Progenitor cell of endocrine pancreas (in vitro differentiated cells): ENCODE data around the gene LORICRIN. TPM values are rescaled to one million over a fixed set of nuclear protein-coding genes. Genes with fewer than 3 reads are reported as not detected.

Source experiments
- DNase-seq: peaks from one replicate; pipeline ENCODE4 v3.0.0; 2021; ENCODE audit warnings: low spot score; ENCODE audit not compliant: unreplicated experiment
- H3K27ac Mint-ChIP-seq: 2 replicates; pipeline ENCODE4 v1.8.0; 2021; ENCODE audit warnings: mild to moderate bottlenecking, moderate library complexity, mixed read lengths
- H3K27me3 Mint-ChIP-seq: 2 replicates; pipeline ENCODE4 v1.8.0; 2021; ENCODE audit warnings: mixed read lengths
- H3K36me3 Mint-ChIP-seq: 2 replicates; pipeline ENCODE4 v1.8.0; 2022; ENCODE audit warnings: mixed read lengths; ENCODE audit not compliant: insufficient read depth
- H3K4me1 Mint-ChIP-seq: 2 replicates; pipeline ENCODE4 v1.8.0; 2021; ENCODE audit warnings: low read depth, mixed read lengths
- H3K4me3 Mint-ChIP-seq: 2 replicates; pipeline ENCODE4 v1.8.0; 2021; ENCODE audit warnings: low read depth, mild to moderate bottlenecking, moderate library complexity, mixed read lengths
- H3K9me3 Mint-ChIP-seq: 2 replicates; pipeline ENCODE4 v1.8.0; 2021; ENCODE audit warnings: low read depth, mixed read lengths
- CTCF ChIP-seq: fragments of 200-600 bp; sonication (generic); IDR thresholded peaks from one replicate; pipeline ENCODE4 v1.5.0; 2021; ENCODE audit warnings: antibody characterized with exemption, mild to moderate bottlenecking; ENCODE audit not compliant: unreplicated experiment
- total RNA-seq: library from RNA; stranded (reverse); gene quantifications from 2 replicates; pipeline ENCODE4 v1.2.1, GENCODE V29; 2021

LORICRIN gene
- total RNA-seq, 1 donor from 2014 or later = not detected

- TF ChIP-seq CTCF = peak; percentile 44
- Mint-ChIP-seq H3K4me3 (no peak overlapping the region), H3K9me3 (no peaks in the 10 kb centered on the region), H3K4me1 (no peaks in the 10 kb centered on the region), H3K27ac (no peak overlapping the region), H3K36me3 (no peaks in the 10 kb centered on the region), H3K27me3 (peaks cover 8% of the 10 kb centered on the region)
- no peak for DNase-seq
Observed at GRCh38 chr1:153238527-153238926, 21.0 kb upstream of the LORICRIN start.

GRCh38 chr1:153242160-153242559 is 17.3 kb upstream of the LORICRIN start:
- H3K9me3 Mint-ChIP-seq = no peaks in the 10 kb centered on the region
- no peak overlapping the region for H3K4me3 Mint-ChIP-seq
- no peak overlapping the region for H3K27ac Mint-ChIP-seq
- no peak for TF ChIP-seq CTCF
- H3K4me1 Mint-ChIP-seq = no peaks in the 10 kb centered on the region
- peaks cover 13% of the 10 kb centered on the region for H3K27me3 Mint-ChIP-seq
- DNase-seq = no peak
- H3K36me3 Mint-ChIP-seq = no peaks in the 10 kb centered on the region

GRCh38 chr1:153245466-153245865 is 14.0 kb upstream of the LORICRIN start:
- peaks cover 25% of the 10 kb centered on the region for H3K27me3 Mint-ChIP-seq
- H3K9me3 Mint-ChIP-seq = no peaks in the 10 kb centered on the region
- DNase-seq = no peak
- no peak overlapping the region for H3K27ac Mint-ChIP-seq
- H3K4me3 Mint-ChIP-seq = no peak overlapping the region
- H3K4me1 Mint-ChIP-seq = no peaks in the 10 kb centered on the region
- no peaks in the 10 kb centered on the region for H3K36me3 Mint-ChIP-seq
- no peak for TF ChIP-seq CTCF

- no peak for DNase-seq
- Mint-ChIP-seq H3K4me3 (no peak overlapping the region), H3K36me3 (no peaks in the 10 kb centered on the region), H3K27ac (no peak overlapping the region), H3K27me3 (peaks cover 26% of the 10 kb centered on the region), H3K4me1 (no peaks in the 10 kb centered on the region), H3K9me3 (no peaks in the 10 kb centered on the region)
- TF ChIP-seq CTCF = no peak
Observed at GRCh38 chr1:153246018-153246417, 13.5 kb upstream of the LORICRIN start.

GRCh38 chr1:153246825-153247224 is 12.7 kb upstream of the LORICRIN start:
- DNase-seq = no peak
- H3K27me3 Mint-ChIP-seq = peaks cover 32% of the 10 kb centered on the region
- H3K36me3 Mint-ChIP-seq = no peaks in the 10 kb centered on the region

More at GRCh38 chr1:153246825-153247224, 12.7 kb upstream of the LORICRIN start:
- TF ChIP-seq CTCF = no peak
- Mint-ChIP-seq H3K4me3 (no peak overlapping the region), H3K27ac (no peak overlapping the region), H3K4me1 (no peaks in the 10 kb centered on the region), H3K9me3 (no peaks in the 10 kb centered on the region)
